Activated CD4-positive, alpha-beta T cell treated with anti-CD3 and anti-CD28 coated beads for 36 hours (primary cell): ENCODE results near the gene MAPK9. TPM values are rescaled to one million over a fixed set of nuclear protein-coding genes. Genes with fewer than 3 reads are reported as not detected.
"Not testable (repeated sequence)": the region's sequence is repeated elsewhere in the genome, so short reads cannot be mapped to it uniquely, and the experiment has no call there.

Source experiments
- ATAC-seq: fragments of 200-7000 bp; cut with Tn5 transposase; one replicate; pipeline ENCODE4 v1.10.0; 2021; ENCODE audit warnings: mild to moderate bottlenecking, moderate library complexity
- CTCF ChIA-PET: fragments of 350-600 bp; sonication (Branson Sonifier 250); formaldehyde crosslinking; loops from one replicate; lab custom pipeline; 2021; ENCODE audit warnings: antibody characterized with exemption; lab: Charles Lee
- POLR2A ChIA-PET: fragments of 350-600 bp; sonication (Branson Sonifier 250); formaldehyde crosslinking; loops from one replicate; lab custom pipeline; 2021; ENCODE audit warnings: antibody characterized with exemption, inconsistent platforms; lab: Charles Lee
- DNase-seq: peaks from one replicate; pipeline ENCODE4 v3.0.0-alpha.2; 2020
- H3K27ac Mint-ChIP-seq: one replicate; pipeline ENCODE4 v1.8.0; 2021; ENCODE audit warnings: mixed read lengths
- H3K27me3 Mint-ChIP-seq: one replicate; pipeline ENCODE4 v1.8.0; 2021; ENCODE audit warnings: mixed read lengths
- H3K36me3 Mint-ChIP-seq: one replicate; pipeline ENCODE4 v1.8.0; 2021; ENCODE audit warnings: low read depth, mixed read lengths
- H3K4me1 Mint-ChIP-seq: one replicate; pipeline ENCODE4 v1.8.0; 2021; ENCODE audit warnings: mixed read lengths
- H3K4me3 Mint-ChIP-seq: one replicate; pipeline ENCODE4 v1.8.0; 2021; ENCODE audit warnings: mild to moderate bottlenecking, moderate library complexity, mixed read lengths
- H3K9me3 Mint-ChIP-seq: one replicate; pipeline ENCODE4 v1.8.0; 2021; ENCODE audit warnings: low read depth, mixed read lengths
- intact Hi-C, 2 experiments: fragments of 100-400 bp; cut with DNase I in 1 of 2; cut with micrococcal nuclease in 1 of 2; formaldehyde crosslinking; loops; one replicate each; pipeline versions ENCODE4 v1.14.2 to v1.15.1; 2022 to 2024; cut with DNase I, micrococcal nuclease
- total RNA-seq, 2 experiments: library from RNA; stranded (reverse); gene quantifications; one replicate each; pipeline ENCODE4 v1.2.3, GENCODE V29; 2021

Gene MAPK9
- total RNA-seq, 2 experiments from 2014 or later = 37.0 to 38.1 TPM

GRCh38 chr5:180210961-180211760 lies 80.7 kb downstream of the MAPK9 start:
- Mint-ChIP-seq H3K27ac (no peak overlapping the region), H3K36me3 (no peaks in the 10 kb centered on the region), H3K27me3 (peaks cover 30% of the 10 kb centered on the region), H3K4me3 (no peak overlapping the region), H3K4me1 (peaks cover 8% of the 10 kb centered on the region), H3K9me3 (peaks cover 2% of the 10 kb centered on the region)
- ATAC-seq = no peak
- ChIA-PET CTCF (interaction anchor here (0.5 to 0.9 kb wide), 2 partner anchors 86 to 309 kb away, joined by 3 to 5 read pairs; no protein-coding TSS in a partner anchor), POLR2A (no interaction called here)
- no peak for DNase-seq
- intact Hi-C loops = no loop called here

- H3K27me3 Mint-ChIP-seq = peaks cover 30% of the 10 kb centered on the region
- ATAC-seq, H3K27ac Mint-ChIP-seq, DNase-seq, H3K9me3 Mint-ChIP-seq, H3K4me3 Mint-ChIP-seq, H3K4me1 Mint-ChIP-seq, intact Hi-C loops, H3K36me3 Mint-ChIP-seq, POLR2A ChIA-PET: not testable (repeated sequence)
- CTCF ChIA-PET = interaction anchor here (0.6 to 2.9 kb wide), 7 partner anchors 8 to 409 kb away, joined by 3 to 15 read pairs (median 3); no protein-coding TSS in a partner anchor
Measured at GRCh38 chr5:180210077-180210476, 81.8 kb downstream of the MAPK9 start.

- Mint-ChIP-seq H3K27me3 (peaks cover 37% of the 10 kb centered on the region), H3K36me3 (no peaks in the 10 kb centered on the region), H3K9me3 (no peaks in the 10 kb centered on the region), H3K27ac (no peak within 1 kb of the TSS), H3K4me3 (peak within 1 kb of the TSS; percentile 25), H3K4me1 (peaks cover 8% of the 10 kb centered on the region)
- DNase-seq = peak; percentile 82
- CTCF ChIA-PET = interaction anchor here (0.7 to 2.9 kb wide), 11 partner anchors 10 to 651 kb away, joined by 3 to 15 read pairs (median 3); no protein-coding TSS in a partner anchor
- intact Hi-C loops = loop anchor here (1.0 kb wide), 1 partner anchor 82 kb away; no protein-coding TSS in a partner anchor
- ATAC-seq = peak; percentile 98
- POLR2A ChIA-PET = no interaction called here
Measured at GRCh38 chr5:180209137-180209581, 82.7 kb downstream of the MAPK9 start, which contains the start of gene RASGEF1C. Gene RASGEF1C (minus strand): TSS chr5:180209211. CDS start chr5:180138052, 71,159 bp downstream.

GRCh38 chr5:180208435-180209081 lies 83.3 kb downstream of the MAPK9 start:
- peaks cover 8% of the 10 kb centered on the region for H3K4me1 Mint-ChIP-seq
- H3K9me3 Mint-ChIP-seq = no peaks in the 10 kb centered on the region
- peak; percentile 50 for ATAC-seq
- POLR2A ChIA-PET = no interaction called here
- peaks cover 40% of the 10 kb centered on the region for H3K27me3 Mint-ChIP-seq
- CTCF ChIA-PET = interaction anchor here (0.6 to 2.9 kb wide), 13 partner anchors 9 to 651 kb away, joined by 3 to 15 read pairs (median 3); no protein-coding TSS in a partner anchor
- H3K27ac Mint-ChIP-seq = no peak overlapping the region
- H3K4me3 Mint-ChIP-seq = peak overlapping the region; percentile 25
- intact Hi-C loops = loop anchor here (1.0 kb wide), 1 partner anchor 81 kb away; no protein-coding TSS in a partner anchor
- peak; percentile 45 for DNase-seq
- H3K36me3 Mint-ChIP-seq = no peaks in the 10 kb centered on the region

GRCh38 chr5:180208038-180208434 lies 83.8 kb downstream of the MAPK9 start:
- no peak for DNase-seq
- ChIA-PET CTCF (interaction anchor here (0.5 to 2.9 kb wide), 9 partner anchors 23 to 442 kb away, joined by 3 to 15 read pairs (median 3); no protein-coding TSS in a partner anchor), POLR2A (no interaction called here)
- intact Hi-C loops = no loop called here
- H3K27ac Mint-ChIP-seq = no peak overlapping the region
- H3K4me1 Mint-ChIP-seq = peaks cover 8% of the 10 kb centered on the region
- no peak for ATAC-seq
- H3K4me3 Mint-ChIP-seq = peak overlapping the region; percentile 25
- H3K27me3 Mint-ChIP-seq = peaks cover 40% of the 10 kb centered on the region
- no peaks in the 10 kb centered on the region for H3K36me3 Mint-ChIP-seq
- H3K9me3 Mint-ChIP-seq = no peaks in the 10 kb centered on the region

- Mint-ChIP-seq H3K9me3 (no peaks in the 10 kb centered on the region), H3K4me1 (peaks cover 8% of the 10 kb centered on the region), H3K27me3 (peaks cover 37% of the 10 kb centered on the region), H3K36me3 (no peaks in the 10 kb centered on the region), H3K4me3 (no peak overlapping the region), H3K27ac (no peak overlapping the region)
- ChIA-PET POLR2A (no interaction called here), CTCF (interaction anchor here (0.5 to 2.9 kb wide), 5 partner anchors 11 to 443 kb away, joined by 3 to 15 read pairs (median 3); no protein-coding TSS in a partner anchor)
- ATAC-seq (no peak), DNase-seq (no peak)
- intact Hi-C loops = no loop called here
Measured at GRCh38 chr5:180207593-180207992, 84.3 kb downstream of the MAPK9 start.

GRCh38 chr5:180206993-180207392 lies 84.9 kb downstream of the MAPK9 start:
- DNase-seq (no peak), ATAC-seq (no peak)
- intact Hi-C loops = no loop called here
- POLR2A ChIA-PET = no interaction called here
- no peaks in the 10 kb centered on the region for H3K9me3 Mint-ChIP-seq
- no peak overlapping the region for H3K27ac Mint-ChIP-seq
- CTCF ChIA-PET = interaction anchor here (0.7 to 1.7 kb wide), 4 partner anchors 10 to 406 kb away, joined by 3 to 8 read pairs (median 6); no protein-coding TSS in a partner anchor
- no peaks in the 10 kb centered on the region for H3K36me3 Mint-ChIP-seq
- H3K4me3 Mint-ChIP-seq = no peak overlapping the region
- peaks cover 8% of the 10 kb centered on the region for H3K4me1 Mint-ChIP-seq
- H3K27me3 Mint-ChIP-seq = peaks cover 37% of the 10 kb centered on the region

GRCh38 chr5:180205916-180206315 lies 86.0 kb downstream of the MAPK9 start:
- no peaks in the 10 kb centered on the region for H3K9me3 Mint-ChIP-seq
- ChIA-PET POLR2A (no interaction called here), CTCF (interaction anchor here (1.4 to 1.7 kb wide), 2 partner anchors 9 to 123 kb away, joined by 7 to 8 read pairs; no protein-coding TSS in a partner anchor)
- intact Hi-C loops = no loop called here
- no peaks in the 10 kb centered on the region for H3K36me3 Mint-ChIP-seq
- H3K27ac Mint-ChIP-seq = no peak overlapping the region
- H3K27me3 Mint-ChIP-seq = peaks cover 37% of the 10 kb centered on the region
- DNase-seq (no peak), ATAC-seq (no peak)
- H3K4me1 Mint-ChIP-seq = peaks cover 8% of the 10 kb centered on the region
- H3K4me3 Mint-ChIP-seq = no peak overlapping the region

- Mint-ChIP-seq H3K27ac (no peak overlapping the region), H3K4me1 (peaks cover 8% of the 10 kb centered on the region), H3K27me3 (peaks cover 34% of the 10 kb centered on the region), H3K4me3 (no peak overlapping the region), H3K36me3 (no peaks in the 10 kb centered on the region), H3K9me3 (no peaks in the 10 kb centered on the region)
- ChIA-PET CTCF (no interaction called here), POLR2A (no interaction called here)
- intact Hi-C loops = loop anchor here in 1 of 2 experiments (5.0 kb wide), 1 partner anchor 123 kb away; no protein-coding TSS in a partner anchor
- DNase-seq = no peak
- no peak for ATAC-seq
Measured at GRCh38 chr5:180204276-180204819, 87.5 kb downstream of the MAPK9 start.

GRCh38 chr5:180202939-180203573 lies 88.8 kb downstream of the MAPK9 start:
- intact Hi-C loops = loop anchor here in 1 of 2 experiments (5.0 kb wide), 1 partner anchor 124 kb away; no protein-coding TSS in a partner anchor
- CTCF ChIA-PET = interaction anchor here (0.6 to 2.7 kb wide), 4 partner anchors 49 to 196 kb away, joined by 3 to 10 read pairs (median 3); no protein-coding TSS in a partner anchor
- ATAC-seq = peak; percentile 60

More at GRCh38 chr5:180202939-180203573, 88.8 kb downstream of the MAPK9 start:
- POLR2A ChIA-PET = no interaction called here
- peaks cover 29% of the 10 kb centered on the region for H3K27me3 Mint-ChIP-seq
- no peak overlapping the region for H3K27ac Mint-ChIP-seq
- no peak for DNase-seq
- no peak overlapping the region for H3K4me3 Mint-ChIP-seq
- H3K36me3 Mint-ChIP-seq = no peaks in the 10 kb centered on the region
- H3K9me3 Mint-ChIP-seq = no peaks in the 10 kb centered on the region
- H3K4me1 Mint-ChIP-seq = peaks cover 4% of the 10 kb centered on the region
